ENCODE results near the gene TRIM24. TPM values are rescaled to one million over a fixed set of nuclear protein-coding genes. Genes with fewer than 3 reads are reported as not detected.

TRIM24 gene
- total RNA-seq, 1 donor from 2014 or later: 15.7 TPM

DNA sequence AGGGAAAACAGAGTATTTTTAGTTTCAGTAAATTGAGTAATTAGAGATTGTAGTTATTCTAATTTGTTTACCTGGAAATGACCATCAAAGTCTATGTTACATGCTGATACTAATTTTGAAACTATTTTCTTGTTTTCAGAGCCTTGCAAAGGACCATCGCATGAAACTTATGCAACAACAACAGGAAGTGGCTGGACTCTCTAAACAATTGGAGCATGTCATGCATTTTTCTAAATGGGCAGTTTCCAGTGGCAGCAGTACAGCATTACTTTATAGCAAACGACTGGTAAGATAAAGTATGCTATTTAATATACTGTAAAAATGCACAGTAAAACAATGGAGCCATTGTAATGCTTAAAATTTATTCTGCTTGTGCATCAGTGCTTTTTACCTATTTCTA, 78.5 kb downstream of the TRIM24 start:
- no peaks in the 10 kb centered on the region for H3K27me3 Mint-ChIP-seq (ENCODE audit: insufficient read depth)
- peaks cover 5% of the 10 kb centered on the region for H3K9me3 Mint-ChIP-seq
- DNase-seq (ENCODE audit: low spot score): no peak
- peaks cover 47% of the 10 kb centered on the region for H3K36me3 Mint-ChIP-seq (ENCODE audit: low read depth)
- H3K27ac Mint-ChIP-seq: no peak overlapping the region
- H3K4me3 Mint-ChIP-seq: no peak overlapping the region
- peaks cover 9% of the 10 kb centered on the region for H3K4me1 Mint-ChIP-seq (ENCODE audit: low read depth)
- intact Hi-C loops (cut with micrococcal nuclease): no loop called here

DNA sequence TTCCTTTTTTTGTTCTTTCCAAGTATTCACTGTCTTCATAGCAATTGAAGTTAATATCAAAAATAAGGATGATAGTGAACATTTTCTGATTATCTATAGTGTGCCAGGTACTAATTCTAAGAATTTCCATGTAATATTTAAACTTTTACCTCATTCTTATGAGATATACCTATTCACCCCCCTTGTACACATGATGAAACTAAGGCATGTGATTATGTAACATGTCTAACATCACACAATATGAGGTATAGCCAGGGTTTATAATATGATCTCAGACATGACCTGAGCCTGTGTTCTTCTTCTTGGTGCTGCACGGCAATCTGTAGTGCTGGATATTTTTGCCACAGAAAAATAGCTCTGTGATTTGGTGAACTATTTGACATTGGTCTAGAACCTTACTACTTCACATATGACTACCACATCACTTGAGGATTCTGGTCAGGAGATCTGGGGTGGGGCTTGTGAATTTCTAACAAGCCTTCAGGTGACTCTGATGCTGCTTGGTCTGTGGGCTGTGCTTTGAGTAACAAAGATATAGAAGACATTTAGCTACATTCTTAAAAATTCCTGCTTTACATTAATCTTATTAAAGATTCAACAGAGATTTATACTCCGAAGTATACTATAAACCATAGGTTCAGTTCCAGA, 79.1 kb downstream of the TRIM24 start:
- no peak overlapping the region for H3K27ac Mint-ChIP-seq
- no peak for DNase-seq (ENCODE audit: low spot score)
- intact Hi-C loops (cut with micrococcal nuclease): no loop called here
- H3K9me3 Mint-ChIP-seq: peaks cover 5% of the 10 kb centered on the region
- peaks cover 47% of the 10 kb centered on the region for H3K36me3 Mint-ChIP-seq (ENCODE audit: low read depth)
- H3K4me3 Mint-ChIP-seq: no peak overlapping the region
- peaks cover 9% of the 10 kb centered on the region for H3K4me1 Mint-ChIP-seq (ENCODE audit: low read depth)
- H3K27me3 Mint-ChIP-seq (ENCODE audit: insufficient read depth): no peaks in the 10 kb centered on the region

DNA sequence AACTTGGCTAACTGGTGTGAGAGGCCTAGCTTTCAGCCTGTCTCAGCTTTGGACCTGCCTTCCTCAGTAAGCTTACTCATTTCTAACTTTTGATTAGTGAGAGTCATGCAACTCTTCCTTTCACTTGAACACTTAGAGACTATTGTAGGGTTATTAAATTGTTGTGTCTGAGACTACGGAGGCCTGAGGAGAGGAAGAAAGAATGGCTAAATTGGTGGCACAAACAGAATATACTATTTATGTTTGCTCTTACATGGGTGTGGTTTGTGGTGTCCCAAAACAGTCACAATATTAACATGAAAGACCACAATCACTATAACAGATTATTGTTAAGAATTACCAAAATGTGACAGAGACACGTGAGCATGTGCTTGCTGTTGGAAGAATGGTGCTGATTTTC, 82.1 kb downstream of the TRIM24 start:
- H3K27ac Mint-ChIP-seq: no peak overlapping the region
- intact Hi-C loops (cut with micrococcal nuclease): no loop called here
- no peaks in the 10 kb centered on the region for H3K27me3 Mint-ChIP-seq (ENCODE audit: insufficient read depth)
- H3K36me3 Mint-ChIP-seq (ENCODE audit: low read depth): peaks cover 51% of the 10 kb centered on the region
- no peak overlapping the region for H3K4me3 Mint-ChIP-seq
- peaks cover 10% of the 10 kb centered on the region for H3K9me3 Mint-ChIP-seq
- no peak for DNase-seq (ENCODE audit: low spot score)
- H3K4me1 Mint-ChIP-seq (ENCODE audit: low read depth): peaks cover 9% of the 10 kb centered on the region

DNA sequence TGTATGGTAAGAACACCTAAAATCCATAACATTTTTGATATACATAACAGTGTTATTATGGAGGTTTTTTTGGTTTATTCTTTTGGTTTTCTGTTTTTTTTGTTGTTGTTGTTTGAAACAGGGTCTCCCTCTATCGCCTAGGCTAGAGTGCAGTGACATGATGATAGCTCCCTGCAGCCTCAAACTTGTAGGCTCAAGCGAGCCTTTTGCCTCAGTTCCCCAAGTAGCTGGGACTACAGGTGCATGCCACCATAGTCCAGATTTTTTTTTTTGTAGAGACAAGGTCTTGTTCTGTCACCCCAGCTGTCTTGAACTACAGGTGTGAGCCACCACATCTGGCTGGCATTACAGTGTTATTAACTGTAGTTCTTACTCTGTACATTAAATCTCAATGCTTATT, 83.7 kb downstream of the TRIM24 start:
- Mint-ChIP-seq H3K9me3 (peaks cover 10% of the 10 kb centered on the region), H3K4me1 (ENCODE audit: low read depth) (peaks cover 9% of the 10 kb centered on the region), H3K4me3 (no peak overlapping the region), H3K27me3 (ENCODE audit: insufficient read depth) (no peaks in the 10 kb centered on the region), H3K36me3 (ENCODE audit: low read depth) (peaks cover 52% of the 10 kb centered on the region), H3K27ac (no peak overlapping the region)
- no peak for DNase-seq (ENCODE audit: low spot score)
- intact Hi-C loops (cut with micrococcal nuclease): no loop called here

DNA sequence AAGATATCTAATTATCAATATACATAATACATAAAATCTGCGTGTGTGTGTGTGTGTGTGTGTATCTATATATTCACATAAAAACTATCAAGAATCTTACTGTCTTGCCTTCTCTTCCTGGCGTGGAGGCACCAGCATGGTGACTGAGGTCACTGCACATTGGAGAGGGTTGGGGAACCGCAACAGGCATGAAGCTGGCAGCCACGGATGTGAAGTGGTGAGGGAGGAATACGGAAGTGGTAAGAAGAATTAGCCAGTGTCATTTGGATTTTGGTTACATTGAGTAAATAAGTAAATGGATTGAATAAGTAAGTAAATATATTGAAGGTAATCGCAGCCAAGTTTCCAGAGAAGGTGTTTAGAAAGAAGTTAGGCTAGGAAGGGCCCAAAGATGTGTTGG, 85.1 kb downstream of the TRIM24 start:
- DNase-seq (ENCODE audit: low spot score): no peak
- Mint-ChIP-seq H3K4me1 (ENCODE audit: low read depth) (peaks cover 19% of the 10 kb centered on the region), H3K36me3 (ENCODE audit: low read depth) (peaks cover 57% of the 10 kb centered on the region), H3K4me3 (no peak overlapping the region), H3K27me3 (ENCODE audit: insufficient read depth) (no peaks in the 10 kb centered on the region), H3K27ac (no peak overlapping the region), H3K9me3 (peaks cover 10% of the 10 kb centered on the region)
- intact Hi-C loops (cut with micrococcal nuclease): no loop called here

DNA sequence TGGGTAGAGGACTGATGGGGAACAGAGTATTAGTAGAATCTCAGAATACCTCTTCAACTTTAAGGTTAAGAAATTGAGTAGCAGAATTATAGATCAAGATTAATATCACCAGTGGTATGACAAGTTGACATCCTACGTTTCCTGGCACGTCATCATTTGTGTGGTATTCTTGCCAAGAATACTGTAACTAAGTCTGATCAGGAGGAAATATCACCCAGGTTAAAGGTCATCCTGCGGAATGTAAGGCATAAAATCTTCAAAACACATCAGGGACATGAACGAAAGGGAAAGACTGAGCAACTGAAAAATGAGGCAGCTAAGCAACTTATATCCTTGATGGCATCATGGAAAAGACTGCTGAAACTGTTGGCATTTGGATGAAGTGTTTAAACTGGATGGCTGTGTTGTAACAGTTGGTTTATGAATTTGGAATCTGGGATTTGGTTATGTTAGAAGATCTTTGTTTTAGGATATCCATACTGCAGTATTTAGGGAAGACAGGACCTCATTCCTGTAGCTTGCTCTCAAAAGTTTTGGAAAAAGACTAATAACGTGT, 86.1 kb downstream of the TRIM24 start:
- H3K36me3 Mint-ChIP-seq (ENCODE audit: low read depth): peaks cover 58% of the 10 kb centered on the region
- intact Hi-C loops (cut with micrococcal nuclease): no loop called here
- H3K27me3 Mint-ChIP-seq (ENCODE audit: insufficient read depth): no peaks in the 10 kb centered on the region
- no peak overlapping the region for H3K4me3 Mint-ChIP-seq
- peaks cover 19% of the 10 kb centered on the region for H3K4me1 Mint-ChIP-seq (ENCODE audit: low read depth)
- no peak for DNase-seq (ENCODE audit: low spot score)
- H3K27ac Mint-ChIP-seq: no peak overlapping the region
- peaks cover 10% of the 10 kb centered on the region for H3K9me3 Mint-ChIP-seq

DNA sequence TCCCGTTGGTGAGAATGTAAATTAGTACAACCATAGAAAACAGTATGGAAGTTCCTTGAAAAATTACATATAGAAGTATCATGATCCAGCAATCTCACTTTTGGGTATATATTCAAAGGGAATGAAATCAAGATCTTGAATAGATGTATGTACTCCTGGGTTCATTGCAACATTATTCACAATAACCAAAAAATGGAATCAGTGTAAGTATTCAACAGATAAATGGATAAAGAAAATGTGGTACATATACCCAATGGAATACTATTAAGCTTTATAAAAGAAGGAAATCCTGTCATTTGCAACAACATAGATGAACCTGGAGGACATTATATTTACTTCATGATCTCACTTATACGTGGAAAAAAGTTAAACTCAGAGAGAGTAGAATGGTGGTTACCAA, 86.8 kb downstream of the TRIM24 start:
- DNase-seq (ENCODE audit: low spot score): no peak
- Mint-ChIP-seq H3K4me3 (no peak overlapping the region), H3K4me1 (ENCODE audit: low read depth) (peaks cover 16% of the 10 kb centered on the region), H3K27ac (no peak overlapping the region), H3K36me3 (ENCODE audit: low read depth) (peaks cover 55% of the 10 kb centered on the region), H3K9me3 (peaks cover 10% of the 10 kb centered on the region), H3K27me3 (ENCODE audit: insufficient read depth) (no peaks in the 10 kb centered on the region)
- intact Hi-C loops (cut with micrococcal nuclease): no loop called here

DNA sequence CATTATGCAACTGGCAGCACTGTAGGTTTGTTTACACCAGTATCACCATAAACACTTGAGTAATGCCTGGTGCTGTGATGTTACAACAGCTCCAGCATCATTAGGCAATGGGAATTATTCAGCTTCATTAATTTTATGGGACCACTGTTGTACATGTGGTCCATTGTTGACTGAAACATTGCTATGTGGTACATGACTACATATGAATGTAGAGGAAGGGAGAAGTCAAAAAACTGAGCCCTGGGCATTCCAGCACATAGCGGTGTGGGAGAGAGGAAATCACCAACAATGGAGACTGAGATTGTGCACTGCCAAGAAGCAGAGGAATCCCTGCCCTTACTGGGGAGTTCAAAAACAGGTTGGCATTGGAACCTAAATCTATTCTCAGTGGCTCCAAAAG, 89.0 kb downstream of the TRIM24 start:
- no peaks in the 10 kb centered on the region for H3K27me3 Mint-ChIP-seq (ENCODE audit: insufficient read depth)
- intact Hi-C loops (cut with micrococcal nuclease): no loop called here
- no peak for DNase-seq (ENCODE audit: low spot score)

DNA sequence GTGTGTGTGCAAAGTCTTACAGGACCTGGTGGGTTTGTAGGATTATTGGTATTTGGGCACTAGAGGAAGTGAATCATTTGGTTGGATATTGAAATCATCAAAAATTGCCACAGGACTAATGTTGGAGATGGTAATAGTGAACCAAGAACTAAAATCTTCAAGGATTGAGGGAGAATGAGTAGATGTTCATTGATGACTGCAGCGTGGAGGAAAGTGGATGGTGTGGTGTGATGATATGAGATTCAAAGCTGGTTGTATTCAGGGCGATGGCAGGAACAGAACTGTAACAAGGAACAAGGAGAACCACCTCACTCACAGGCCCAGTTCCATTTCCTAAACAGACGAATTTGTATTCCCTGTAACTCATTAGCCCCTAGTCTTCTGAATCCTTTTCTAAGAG, 90.3 kb downstream of the TRIM24 start:
- intact Hi-C loops (cut with micrococcal nuclease): no loop called here
- Mint-ChIP-seq H3K9me3 (peaks cover 10% of the 10 kb centered on the region), H3K4me3 (no peak overlapping the region), H3K27me3 (ENCODE audit: insufficient read depth) (no peaks in the 10 kb centered on the region), H3K4me1 (ENCODE audit: low read depth) (peaks cover 10% of the 10 kb centered on the region), H3K27ac (no peak overlapping the region), H3K36me3 (ENCODE audit: low read depth) (peaks cover 66% of the 10 kb centered on the region)
- no peak for DNase-seq (ENCODE audit: low spot score)

More for the DNA sequence above, 89.0 kb downstream of the TRIM24 start:
- no peak overlapping the region for H3K4me3 Mint-ChIP-seq
- peaks cover 10% of the 10 kb centered on the region for H3K4me1 Mint-ChIP-seq (ENCODE audit: low read depth)
- no peak overlapping the region for H3K27ac Mint-ChIP-seq
- peaks cover 10% of the 10 kb centered on the region for H3K9me3 Mint-ChIP-seq
- peaks cover 66% of the 10 kb centered on the region for H3K36me3 Mint-ChIP-seq (ENCODE audit: low read depth)

DNA sequence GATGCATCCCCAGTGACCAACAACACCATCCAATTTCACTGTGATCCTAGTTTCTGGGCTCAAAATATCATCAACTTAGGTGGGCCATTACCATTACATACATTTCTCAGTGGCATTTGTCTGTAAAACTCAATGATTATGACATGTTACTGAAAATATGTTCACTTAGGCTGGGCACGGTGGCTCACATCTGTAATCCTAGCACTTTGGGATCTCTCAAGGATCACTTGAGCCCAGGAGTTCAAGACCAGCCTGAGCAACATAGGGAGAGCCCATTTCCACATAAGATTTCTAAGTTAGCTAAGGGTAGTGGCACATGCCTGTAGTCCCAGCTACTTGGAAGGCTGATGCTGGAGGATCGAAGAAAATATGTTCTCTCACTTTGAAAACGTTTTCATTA, 91.0 kb downstream of the TRIM24 start:
- H3K4me1 Mint-ChIP-seq (ENCODE audit: low read depth): peaks cover 10% of the 10 kb centered on the region
- peaks cover 67% of the 10 kb centered on the region for H3K36me3 Mint-ChIP-seq (ENCODE audit: low read depth)
- intact Hi-C loops (cut with micrococcal nuclease): no loop called here
- H3K9me3 Mint-ChIP-seq: peaks cover 11% of the 10 kb centered on the region
- H3K4me3 Mint-ChIP-seq: no peak overlapping the region
- H3K27me3 Mint-ChIP-seq (ENCODE audit: insufficient read depth): no peaks in the 10 kb centered on the region
- no peak overlapping the region for H3K27ac Mint-ChIP-seq
- DNase-seq (ENCODE audit: low spot score): no peak

DNA sequence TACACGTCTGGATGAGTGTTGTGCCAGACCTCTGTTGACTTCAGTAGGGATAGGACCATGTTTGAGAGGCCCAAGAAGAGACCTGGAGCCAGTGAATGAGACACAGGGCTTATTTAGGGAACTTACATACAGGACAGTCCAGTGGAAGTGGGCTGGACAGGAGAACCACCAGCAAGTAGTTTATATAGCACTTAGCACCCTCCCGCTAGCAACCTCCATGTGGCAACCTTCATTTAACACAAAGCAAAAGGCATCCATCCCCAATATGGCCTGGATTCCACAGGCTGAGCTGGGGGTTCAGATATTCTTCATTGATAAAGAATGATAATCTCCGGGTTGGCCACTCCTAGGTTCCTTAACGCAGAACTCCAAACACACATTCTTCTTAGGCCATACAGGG, 93.7 kb downstream of the TRIM24 start:
- H3K36me3 Mint-ChIP-seq (ENCODE audit: low read depth): peaks cover 79% of the 10 kb centered on the region
- DNase-seq (ENCODE audit: low spot score): no peak
- peaks cover 10% of the 10 kb centered on the region for H3K4me1 Mint-ChIP-seq (ENCODE audit: low read depth)
- H3K27ac Mint-ChIP-seq: no peak overlapping the region
- intact Hi-C loops (cut with micrococcal nuclease): no loop called here
- no peak overlapping the region for H3K4me3 Mint-ChIP-seq
- no peaks in the 10 kb centered on the region for H3K27me3 Mint-ChIP-seq (ENCODE audit: insufficient read depth)
- peaks cover 35% of the 10 kb centered on the region for H3K9me3 Mint-ChIP-seq

DNA sequence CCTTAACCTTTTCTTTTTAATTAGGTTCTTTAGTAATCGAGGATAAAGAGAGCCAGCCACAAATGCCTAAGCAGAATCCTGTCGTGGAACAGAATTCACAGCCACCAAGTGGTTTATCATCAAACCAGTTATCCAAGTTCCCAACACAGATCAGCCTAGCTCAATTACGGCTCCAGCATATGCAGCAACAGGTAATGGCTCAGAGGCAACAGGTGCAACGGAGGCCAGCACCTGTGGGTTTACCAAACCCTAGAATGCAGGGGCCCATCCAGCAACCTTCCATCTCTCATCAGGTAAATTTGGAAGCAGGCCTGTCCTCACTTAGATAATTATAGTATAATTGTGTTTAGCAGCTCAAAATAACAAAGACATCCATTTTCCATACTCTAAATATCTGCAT, 94.6 kb downstream of the TRIM24 start:
- H3K27me3 Mint-ChIP-seq (ENCODE audit: insufficient read depth): no peaks in the 10 kb centered on the region
- peaks cover 78% of the 10 kb centered on the region for H3K36me3 Mint-ChIP-seq (ENCODE audit: low read depth)
- H3K4me3 Mint-ChIP-seq: no peak overlapping the region
- peaks cover 4% of the 10 kb centered on the region for H3K4me1 Mint-ChIP-seq (ENCODE audit: low read depth)
- no peak overlapping the region for H3K27ac Mint-ChIP-seq
- H3K9me3 Mint-ChIP-seq: peaks cover 42% of the 10 kb centered on the region
- no peak for DNase-seq (ENCODE audit: low spot score)
- intact Hi-C loops (cut with micrococcal nuclease): no loop called here

DNA sequence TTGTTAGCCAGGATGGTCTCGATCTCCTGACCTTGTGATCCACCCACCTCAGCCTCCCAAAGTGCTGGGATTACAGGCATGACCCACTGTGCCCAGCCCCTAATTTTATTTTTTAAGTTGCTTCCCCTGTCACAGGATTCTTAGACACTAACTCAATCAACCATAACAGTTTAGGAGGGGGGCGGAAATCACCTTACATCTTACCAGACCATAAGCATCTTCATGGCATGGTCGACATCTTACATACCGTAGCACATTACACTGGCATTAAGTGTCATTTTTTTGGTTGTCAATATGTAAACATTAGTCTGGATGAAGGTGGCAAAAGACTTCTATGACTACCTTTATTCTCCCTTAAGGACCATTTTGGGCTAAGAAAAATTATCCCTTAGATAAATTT, 95.6 kb downstream of the TRIM24 start:
- no peaks in the 10 kb centered on the region for H3K4me1 Mint-ChIP-seq (ENCODE audit: low read depth)
- no peak overlapping the region for H3K4me3 Mint-ChIP-seq
- peaks cover 78% of the 10 kb centered on the region for H3K36me3 Mint-ChIP-seq (ENCODE audit: low read depth)
- intact Hi-C loops (cut with micrococcal nuclease): no loop called here
- DNase-seq (ENCODE audit: low spot score): no peak
- H3K27me3 Mint-ChIP-seq (ENCODE audit: insufficient read depth): no peaks in the 10 kb centered on the region
- no peak overlapping the region for H3K27ac Mint-ChIP-seq
- H3K9me3 Mint-ChIP-seq: peaks cover 42% of the 10 kb centered on the region

All from activated T-helper 1 cell treated with anti-CD3 and anti-CD28 coated beads, Interleukin-12 subunit alpha, Interleukin-12 subunit beta, Interleukin-2, Interleukin-4 antibody, amounts not matched to agents 30 ng/mL and 10 ng/mL and 1 ng/mL, durations not matched to agents 14 hours and 24 hours and 36 hours (primary cell).